GM13976 (cell line): Measurements from ENCODE around the gene KRTAP10-1.

Source experiments
- DNase-seq: peaks from one replicate; pipeline ENCODE4 v3.0.0; 2012; ENCODE audit warnings: low spot score
- in situ Hi-C: fragments of 300-500 bp; cut with MboI; formaldehyde crosslinking; loops from one replicate; pipeline ENCODE4 v1.12.0; 2022; ENCODE audit warnings: low sequenced_read_pairs, mixed read lengths, inconsistent platforms; ENCODE audit not compliant: unreplicated experiment
- TF ChIP-seq, protein P1 (sequence below): IDR thresholded peaks from 2 replicates; pipeline ENCODE4 v1.5.1; 2012; ENCODE audit warnings: borderline replicate concordance, mild to moderate bottlenecking; ENCODE audit not compliant: insufficient read depth; ENCODE audit errors: extremely low read depth, missing control alignments, control extremely low read depth

The KRTAP10-1 gene

GRCh38 chr21:44510508-44511218 lies 29.3 kb downstream of the KRTAP10-1 start:
- in situ Hi-C loops, result no loop called here
- TF ChIP-seq, protein P1, sequence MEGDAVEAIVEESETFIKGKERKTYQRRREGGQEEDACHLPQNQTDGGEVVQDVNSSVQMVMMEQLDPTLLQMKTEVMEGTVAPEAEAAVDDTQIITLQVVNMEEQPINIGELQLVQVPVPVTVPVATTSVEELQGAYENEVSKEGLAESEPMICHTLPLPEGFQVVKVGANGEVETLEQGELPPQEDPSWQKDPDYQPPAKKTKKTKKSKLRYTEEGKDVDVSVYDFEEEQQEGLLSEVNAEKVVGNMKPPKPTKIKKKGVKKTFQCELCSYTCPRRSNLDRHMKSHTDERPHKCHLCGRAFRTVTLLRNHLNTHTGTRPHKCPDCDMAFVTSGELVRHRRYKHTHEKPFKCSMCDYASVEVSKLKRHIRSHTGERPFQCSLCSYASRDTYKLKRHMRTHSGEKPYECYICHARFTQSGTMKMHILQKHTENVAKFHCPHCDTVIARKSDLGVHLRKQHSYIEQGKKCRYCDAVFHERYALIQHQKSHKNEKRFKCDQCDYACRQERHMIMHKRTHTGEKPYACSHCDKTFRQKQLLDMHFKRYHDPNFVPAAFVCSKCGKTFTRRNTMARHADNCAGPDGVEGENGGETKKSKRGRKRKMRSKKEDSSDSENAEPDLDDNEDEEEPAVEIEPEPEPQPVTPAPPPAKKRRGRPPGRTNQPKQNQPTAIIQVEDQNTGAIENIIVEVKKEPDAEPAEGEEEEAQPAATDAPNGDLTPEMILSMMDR, result peak; percentile 92
- peak; percentile 92 for DNase-seq

GRCh38 chr21:44510109-44510507 lies 29.9 kb downstream of the KRTAP10-1 start:
- no peak for DNase-seq
- in situ Hi-C loops, result no loop called here
- TF ChIP-seq, protein P1, result no peak

- in situ Hi-C loops, result no loop called here
- no peak for DNase-seq
- TF ChIP-seq, protein P1, result no peak
Measured at GRCh38 chr21:44509539-44509938, 30.5 kb downstream of the KRTAP10-1 start.

DNA sequence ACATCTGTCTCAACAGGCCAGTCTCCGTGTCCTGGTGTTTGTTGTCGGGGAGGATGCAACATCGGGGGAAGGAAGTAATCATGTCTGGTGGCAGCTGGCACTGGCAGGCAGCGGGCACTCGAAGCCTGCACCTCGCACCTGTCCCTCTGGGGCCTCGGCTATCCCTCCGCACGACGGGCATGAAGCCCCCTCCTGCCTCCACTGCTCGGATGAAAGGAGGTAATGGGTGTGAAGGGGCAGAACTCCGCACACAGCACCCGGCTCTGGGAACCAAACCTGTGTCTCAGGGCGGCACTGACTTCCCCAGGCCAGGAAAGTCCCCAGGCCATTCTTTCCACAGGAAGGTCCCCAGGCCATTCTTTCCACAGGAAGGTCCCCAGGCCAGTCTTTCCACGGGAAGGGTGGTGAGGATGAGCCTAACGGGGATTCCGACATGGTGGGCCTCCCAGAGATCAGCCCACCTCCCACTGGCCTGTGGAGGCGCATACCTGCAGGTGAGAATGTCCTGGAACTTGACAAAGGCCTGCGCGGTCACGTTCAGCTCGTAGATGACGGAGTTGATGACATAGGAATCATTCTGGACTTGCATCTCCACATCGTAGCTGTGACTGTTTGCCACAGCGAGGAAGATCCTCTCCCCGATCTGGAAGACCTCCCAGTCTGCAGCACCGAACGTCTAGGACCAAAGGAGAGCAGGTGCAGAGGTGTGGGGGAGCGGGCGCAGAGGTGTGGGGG lies 31.1 kb downstream of the KRTAP10-1 start:
- in situ Hi-C loops, result no loop called here
- no peak for DNase-seq
- TF ChIP-seq, protein P1, result no peak

DNA sequence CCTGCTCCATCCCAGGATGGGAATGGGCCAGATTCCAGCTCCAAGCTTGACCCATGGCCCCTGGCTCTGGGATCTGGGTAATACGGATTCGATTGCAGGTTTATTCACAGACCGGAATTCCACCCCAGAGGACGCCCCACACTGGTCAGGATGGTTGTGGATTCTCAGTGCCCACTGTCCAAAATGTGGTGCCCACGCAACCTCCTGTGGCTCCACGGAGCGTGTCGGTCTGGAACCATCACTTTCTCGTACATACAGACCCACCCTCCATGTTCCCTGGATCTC lies 31.6 kb downstream of the KRTAP10-1 start:
- TF ChIP-seq, protein P1, result no peak
- in situ Hi-C loops, result no loop called here
- DNase-seq, result no peak

GRCh38 chr21:44507673-44508425 lies 32.1 kb downstream of the KRTAP10-1 start:
- no peak for DNase-seq
- in situ Hi-C loops, result no loop called here
- TF ChIP-seq, protein P1, result no peak
